HG02884 (cell line): ENCODE data around the gene CPEB4.

Source experiments
- ATAC-seq: cut with Tn5 transposase; IDR thresholded peaks from one replicate; pipeline ENCODE4 v1.9.1; 2021; ENCODE audit warnings: mild to moderate bottlenecking, moderate library complexity; ENCODE audit not compliant: unreplicated experiment

The CPEB4 gene

GRCh38 chr5:173941102-173941501, 53.0 kb downstream of the CPEB4 start:
- no peak for ATAC-seq

- no peak for ATAC-seq
These were observed 53.7 kb downstream of the CPEB4 start for GRCh38 chr5:173941758-173942401.

GRCh38 chr5:173944511-173944910, 56.4 kb downstream of the CPEB4 start:
- no peak for ATAC-seq

- no peak for ATAC-seq
These were observed 57.0 kb downstream of the CPEB4 start for GRCh38 chr5:173945160-173945559.

- ATAC-seq, result no peak
These were observed 58.2 kb downstream of the CPEB4 start for GRCh38 chr5:173946323-173946722.

GRCh38 chr5:173950829-173951228, 62.7 kb downstream of the CPEB4 start:
- no peak for ATAC-seq

- ATAC-seq, result no peak
These were observed 65.5 kb downstream of the CPEB4 start for GRCh38 chr5:173953528-173954090.

- no peak for ATAC-seq
These were observed 66.7 kb downstream of the CPEB4 start for GRCh38 chr5:173954671-173955521.

- ATAC-seq, result no peak
These were observed 72.8 kb downstream of the CPEB4 start for GRCh38 chr5:173960986-173961385.

GRCh38 chr5:173961418-173961817, 73.3 kb downstream of the CPEB4 start:
- ATAC-seq, result no peak

- no peak for ATAC-seq
These were observed 74.4 kb downstream of the CPEB4 start for GRCh38 chr5:173962436-173962972.

GRCh38 chr5:173963182-173963838, 75.2 kb downstream of the CPEB4 start:
- ATAC-seq, result no peak

- no peak for ATAC-seq
These were observed 75.8 kb downstream of the CPEB4 start for GRCh38 chr5:173963867-173964441.

GRCh38 chr5:173964506-173964905, 76.4 kb downstream of the CPEB4 start:
- no peak for ATAC-seq

GRCh38 chr5:173967241-173967640, 79.1 kb downstream of the CPEB4 start:
- ATAC-seq, result no peak

- no peak for ATAC-seq
These were observed 80.1 kb downstream of the CPEB4 start for GRCh38 chr5:173968154-173968797.

- ATAC-seq, result no peak
These were observed 81.3 kb downstream of the CPEB4 start for GRCh38 chr5:173969167-173970049.

- ATAC-seq, result no peak
These were observed 82.9 kb downstream of the CPEB4 start for GRCh38 chr5:173970878-173971650.
